A673 (cell line): Measurements from ENCODE around the gene RHOT1. TPM values are rescaled to one million over a fixed set of nuclear protein-coding genes. Genes with fewer than 3 reads are reported as not detected.
"Not testable (repeated sequence)": the region's sequence is repeated elsewhere in the genome, so short reads cannot be mapped to it uniquely, and the experiment has no call there.

Source experiments
- BruUV-seq: library from RNA; stranded (reverse); fragments of 400-500 nt; replicated peaks from 2 replicates; lab custom pipeline; 2021; lab: Mats Ljungman, UMichigan
- CTCF ChIA-PET: fragments of 300-600 bp; sonication (Branson Sonifier 250); formaldehyde crosslinking; loops from one replicate; lab custom pipeline; 2022; ENCODE audit warnings: antibody characterized with exemption; lab: Charles Lee
- POLR2A ChIA-PET: fragments of 300-600 bp; sonication (Branson Sonifier 250); formaldehyde crosslinking; loops from one replicate; lab custom pipeline; 2022; ENCODE audit warnings: antibody characterized with exemption; ENCODE audit not compliant: low non-redundant PET; lab: Charles Lee
- DNase-seq: peaks from one replicate; pipeline ENCODE4 v3.0.0-alpha.2; 2015; ENCODE audit warnings: low spot score
- H3K27ac ChIP-seq: fragments of 200-600 bp; sonication (generic); 2 replicates; pipeline ENCODE4 v1.5.1; 2016; ENCODE audit warnings: mixed run types, low read depth, mild to moderate bottlenecking, mixed read lengths, antibody characterized with exemption, low read length; ENCODE audit not compliant: poor library complexity, severe bottlenecking
- H3K27me3 ChIP-seq: fragments of 200-600 bp; sonication (generic); replicated peaks from 2 replicates; pipeline ENCODE4 v1.6.1; 2017; ENCODE audit warnings: mixed run types, low read depth, mild to moderate bottlenecking, mixed read lengths, antibody characterized with exemption, low read length; ENCODE audit not compliant: insufficient read depth, poor library complexity
- H3K36me3 ChIP-seq: fragments of 200-600 bp; sonication (generic); 2 replicates; pipeline ENCODE4 v1.6.1; 2016; ENCODE audit warnings: mixed run types, mild to moderate bottlenecking, mixed read lengths, antibody characterized with exemption, low read length; ENCODE audit not compliant: insufficient read depth, poor library complexity, severe bottlenecking
- H3K4me1 ChIP-seq: fragments of 200-600 bp; sonication (generic); 2 replicates; pipeline ENCODE4 v1.6.1; 2017; ENCODE audit warnings: mixed run types, mild to moderate bottlenecking, mixed read lengths, antibody characterized with exemption, low read length; ENCODE audit not compliant: insufficient read depth, poor library complexity, severe bottlenecking
- H3K4me3 ChIP-seq: fragments of 200-600 bp; sonication (generic); 2 replicates; pipeline ENCODE4 v1.5.1; 2016; ENCODE audit warnings: low read depth, mixed run types, mild to moderate bottlenecking, mixed read lengths, low read length; ENCODE audit not compliant: poor library complexity, severe bottlenecking
- H3K9me3 ChIP-seq: fragments of 200-600 bp; sonication (generic); 2 replicates; pipeline ENCODE4 v1.6.1; 2016; ENCODE audit warnings: mixed run types, low read depth, mild to moderate bottlenecking, mixed read lengths, antibody characterized with exemption, low read length; ENCODE audit not compliant: poor library complexity, severe bottlenecking
- CTCF ChIP-seq: fragments of 300-800, 200-600 bp; sonication (generic); conservative IDR thresholded peaks from 2 replicates; pipeline ENCODE4 v1.5.1; 2017; ENCODE audit warnings: low read depth, mild to moderate bottlenecking, antibody characterized with exemption, low read length, moderate library complexity, mixed read lengths
- EZH2 ChIP-seq: fragments of 200-600 bp; sonication (generic); IDR thresholded peaks from 2 replicates; pipeline ENCODE4 v1.6.1; 2017; ENCODE audit warnings: borderline replicate concordance, low read depth, mild to moderate bottlenecking, mixed read lengths, antibody characterized with exemption, low read length; ENCODE audit not compliant: poor library complexity, severe bottlenecking
- intact Hi-C: fragments of 100-400 bp; cut with micrococcal nuclease; formaldehyde crosslinking; loops from one replicate; pipeline ENCODE4 v1.10.0; 2022; ENCODE audit not compliant: unreplicated experiment
- total RNA-seq: library from RNA; stranded (reverse); gene quantifications from 2 replicates; pipeline ENCODE4 v1.2.3, GENCODE V29; 2021

RHOT1 gene
- total RNA-seq, 1 experiment from 2014 or later, result 18.0 TPM

- H3K36me3 ChIP-seq, result no peaks in the 10 kb centered on the region
- peaks cover 4% of the 10 kb centered on the region for H3K4me1 ChIP-seq
- peaks cover 6% of the 10 kb centered on the region for H3K27me3 ChIP-seq
- no peak overlapping the region for H3K4me3 ChIP-seq
- CTCF ChIA-PET, result no interaction called here
- no peaks in the 10 kb centered on the region for H3K9me3 ChIP-seq
- no peak for DNase-seq
- no peak overlapping the region for H3K27ac ChIP-seq
- POLR2A ChIA-PET, result no interaction called here
- TF ChIP-seq EZH2, result no peak
- TF ChIP-seq CTCF, result no peak
- no TSS peak for BruUV-seq
- intact Hi-C loops, result no loop called here
Measured at GRCh38 chr17:32261936-32262510, 119.7 kb downstream of the RHOT1 start.

GRCh38 chr17:32263515-32263914 is 121.2 kb downstream of the RHOT1 start:
- CTCF ChIA-PET, H3K36me3 ChIP-seq, H3K4me1 ChIP-seq, intact Hi-C loops, H3K4me3 ChIP-seq, H3K9me3 ChIP-seq, H3K27ac ChIP-seq, DNase-seq, BruUV-seq, POLR2A ChIA-PET: not testable (repeated sequence)
- H3K27me3 ChIP-seq, result peaks cover 10% of the 10 kb centered on the region

- no TSS peak for BruUV-seq
- no peak for TF ChIP-seq EZH2
- no peak for TF ChIP-seq CTCF
- Histone ChIP-seq H3K9me3 (no peaks in the 10 kb centered on the region), H3K4me1 (no peaks in the 10 kb centered on the region), H3K4me3 (no peak overlapping the region), H3K27me3 (peaks cover 10% of the 10 kb centered on the region), H3K27ac (no peak overlapping the region), H3K36me3 (no peaks in the 10 kb centered on the region)
- intact Hi-C loops, result loop anchor here (2.0 kb wide), 1 partner anchor 53 kb away; no protein-coding TSS in a partner anchor
- DNase-seq, result no peak
- POLR2A ChIA-PET, result no interaction called here
- CTCF ChIA-PET, result no interaction called here
Measured at GRCh38 chr17:32264140-32264799, 122.0 kb downstream of the RHOT1 start.
